Liver (tissue), 3 donors: ENCODE measurements around the gene SETD7.

ENCODE experiments used
- GABPA ChIP-seq, 2 donors: IDR thresholded peaks in 1 of 2; conservative IDR thresholded peaks in 1 of 2; 2 replicates each; pipeline ENCODE4 v1.6.1; 2016; ENCODE audit warnings: antibody characterized with exemption in 2 of 2, mild to moderate bottlenecking in 1 of 2, moderate library complexity in 1 of 2
- JUND ChIP-seq, 2 donors: IDR thresholded peaks; 2 replicates each; pipeline ENCODE4 v1.6.1; 2016; ENCODE audit warnings: antibody characterized with exemption in 2 of 2
- RAD21 ChIP-seq, 2 donors: IDR thresholded peaks; 2 replicates each; pipeline ENCODE4 v1.6.1; 2016; ENCODE audit warnings: antibody characterized with exemption in 2 of 2, mild to moderate bottlenecking in 2 of 2
- RXRA ChIP-seq, 2 donors: IDR thresholded peaks; 2 replicates each; pipeline ENCODE4 v1.6.1; 2017 to 2018; ENCODE audit warnings: antibody characterized with exemption in 2 of 2, mild to moderate bottlenecking in 1 of 2
- TF ChIP-seq, protein P1 (sequence below): IDR thresholded peaks from 2 replicates; pipeline ENCODE4 v1.6.1; 2016; ENCODE audit warnings: antibody characterized with exemption
- TF ChIP-seq, protein P2 (sequence below): fragments of 150-350 bp; IDR thresholded peaks from 2 replicates; pipeline ENCODE4 v1.5.1; 2017; ENCODE audit warnings: improper control_type of control experiment, low read depth, low read length; ENCODE audit not compliant: missing input control
- TF ChIP-seq, protein P3 (sequence below): IDR thresholded peaks from 2 replicates; pipeline ENCODE4 v1.6.1; 2016; ENCODE audit warnings: antibody characterized with exemption
- TF ChIP-seq, protein P4 (sequence below): IDR thresholded peaks from 2 replicates; pipeline ENCODE4 v1.6.1; 2016; ENCODE audit warnings: antibody characterized with exemption, mild to moderate bottlenecking
- donor health status: healthy.
- donor health status: healthy.

DNA sequence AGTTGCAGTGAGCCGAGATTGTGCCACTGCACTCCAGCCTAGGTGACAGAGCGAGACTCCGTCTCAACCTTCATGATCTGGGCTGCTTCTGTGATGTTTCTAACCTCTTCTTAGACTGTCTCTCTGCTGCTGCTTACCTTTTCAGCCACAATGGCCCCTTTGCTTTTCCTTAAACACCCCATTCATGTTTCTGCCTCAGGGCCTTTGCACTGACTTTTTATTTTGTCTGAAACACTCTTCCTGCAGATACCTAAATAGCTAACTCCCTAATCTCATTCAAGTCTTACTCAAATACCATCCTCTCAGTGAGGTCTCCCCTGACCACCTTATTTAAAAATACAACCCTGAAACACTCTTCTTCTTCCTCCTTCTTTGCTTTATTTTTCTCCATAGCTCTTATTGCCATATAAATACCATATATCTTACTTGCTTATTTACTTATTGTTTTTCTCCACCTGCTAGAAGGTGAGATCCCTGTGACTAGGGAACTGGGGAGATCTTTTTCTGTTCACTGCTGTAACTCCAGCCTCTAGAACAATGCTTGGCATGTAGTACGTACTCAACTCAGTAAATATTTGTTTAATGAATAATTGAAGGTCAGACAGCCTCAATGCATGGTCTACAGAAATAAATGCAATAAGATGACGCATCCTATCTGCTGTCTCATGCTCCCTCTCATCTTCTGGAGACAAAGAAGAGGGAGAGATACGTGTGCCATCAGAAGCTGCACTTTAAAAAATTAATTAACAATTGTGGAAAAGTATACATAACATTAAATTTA is 43.8 kb upstream of the SETD7 start:
- TF ChIP-seq, protein P1, sequence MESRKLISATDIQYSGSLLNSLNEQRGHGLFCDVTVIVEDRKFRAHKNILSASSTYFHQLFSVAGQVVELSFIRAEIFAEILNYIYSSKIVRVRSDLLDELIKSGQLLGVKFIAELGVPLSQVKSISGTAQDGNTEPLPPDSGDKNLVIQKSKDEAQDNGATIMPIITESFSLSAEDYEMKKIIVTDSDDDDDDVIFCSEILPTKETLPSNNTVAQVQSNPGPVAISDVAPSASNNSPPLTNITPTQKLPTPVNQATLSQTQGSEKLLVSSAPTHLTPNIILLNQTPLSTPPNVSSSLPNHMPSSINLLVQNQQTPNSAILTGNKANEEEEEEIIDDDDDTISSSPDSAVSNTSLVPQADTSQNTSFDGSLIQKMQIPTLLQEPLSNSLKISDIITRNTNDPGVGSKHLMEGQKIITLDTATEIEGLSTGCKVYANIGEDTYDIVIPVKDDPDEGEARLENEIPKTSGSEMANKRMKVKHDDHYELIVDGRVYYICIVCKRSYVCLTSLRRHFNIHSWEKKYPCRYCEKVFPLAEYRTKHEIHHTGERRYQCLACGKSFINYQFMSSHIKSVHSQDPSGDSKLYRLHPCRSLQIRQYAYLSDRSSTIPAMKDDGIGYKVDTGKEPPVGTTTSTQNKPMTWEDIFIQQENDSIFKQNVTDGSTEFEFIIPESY, result no peak
- TF ChIP-seq, protein P2, sequence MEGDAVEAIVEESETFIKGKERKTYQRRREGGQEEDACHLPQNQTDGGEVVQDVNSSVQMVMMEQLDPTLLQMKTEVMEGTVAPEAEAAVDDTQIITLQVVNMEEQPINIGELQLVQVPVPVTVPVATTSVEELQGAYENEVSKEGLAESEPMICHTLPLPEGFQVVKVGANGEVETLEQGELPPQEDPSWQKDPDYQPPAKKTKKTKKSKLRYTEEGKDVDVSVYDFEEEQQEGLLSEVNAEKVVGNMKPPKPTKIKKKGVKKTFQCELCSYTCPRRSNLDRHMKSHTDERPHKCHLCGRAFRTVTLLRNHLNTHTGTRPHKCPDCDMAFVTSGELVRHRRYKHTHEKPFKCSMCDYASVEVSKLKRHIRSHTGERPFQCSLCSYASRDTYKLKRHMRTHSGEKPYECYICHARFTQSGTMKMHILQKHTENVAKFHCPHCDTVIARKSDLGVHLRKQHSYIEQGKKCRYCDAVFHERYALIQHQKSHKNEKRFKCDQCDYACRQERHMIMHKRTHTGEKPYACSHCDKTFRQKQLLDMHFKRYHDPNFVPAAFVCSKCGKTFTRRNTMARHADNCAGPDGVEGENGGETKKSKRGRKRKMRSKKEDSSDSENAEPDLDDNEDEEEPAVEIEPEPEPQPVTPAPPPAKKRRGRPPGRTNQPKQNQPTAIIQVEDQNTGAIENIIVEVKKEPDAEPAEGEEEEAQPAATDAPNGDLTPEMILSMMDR, result no peak
- TF ChIP-seq RAD21 (IDR thresholded peaks at IDR 0.05), result no peak
- TF ChIP-seq GABPA (IDR thresholded peaks at IDR 0.05 in 1 of 2, conservative IDR thresholded peaks at IDR 0.05 in 1 of 2), result no peak
- TF ChIP-seq, protein P3, sequence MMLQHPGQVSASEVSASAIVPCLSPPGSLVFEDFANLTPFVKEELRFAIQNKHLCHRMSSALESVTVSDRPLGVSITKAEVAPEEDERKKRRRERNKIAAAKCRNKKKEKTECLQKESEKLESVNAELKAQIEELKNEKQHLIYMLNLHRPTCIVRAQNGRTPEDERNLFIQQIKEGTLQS, result no peak
- TF ChIP-seq, protein P4, sequence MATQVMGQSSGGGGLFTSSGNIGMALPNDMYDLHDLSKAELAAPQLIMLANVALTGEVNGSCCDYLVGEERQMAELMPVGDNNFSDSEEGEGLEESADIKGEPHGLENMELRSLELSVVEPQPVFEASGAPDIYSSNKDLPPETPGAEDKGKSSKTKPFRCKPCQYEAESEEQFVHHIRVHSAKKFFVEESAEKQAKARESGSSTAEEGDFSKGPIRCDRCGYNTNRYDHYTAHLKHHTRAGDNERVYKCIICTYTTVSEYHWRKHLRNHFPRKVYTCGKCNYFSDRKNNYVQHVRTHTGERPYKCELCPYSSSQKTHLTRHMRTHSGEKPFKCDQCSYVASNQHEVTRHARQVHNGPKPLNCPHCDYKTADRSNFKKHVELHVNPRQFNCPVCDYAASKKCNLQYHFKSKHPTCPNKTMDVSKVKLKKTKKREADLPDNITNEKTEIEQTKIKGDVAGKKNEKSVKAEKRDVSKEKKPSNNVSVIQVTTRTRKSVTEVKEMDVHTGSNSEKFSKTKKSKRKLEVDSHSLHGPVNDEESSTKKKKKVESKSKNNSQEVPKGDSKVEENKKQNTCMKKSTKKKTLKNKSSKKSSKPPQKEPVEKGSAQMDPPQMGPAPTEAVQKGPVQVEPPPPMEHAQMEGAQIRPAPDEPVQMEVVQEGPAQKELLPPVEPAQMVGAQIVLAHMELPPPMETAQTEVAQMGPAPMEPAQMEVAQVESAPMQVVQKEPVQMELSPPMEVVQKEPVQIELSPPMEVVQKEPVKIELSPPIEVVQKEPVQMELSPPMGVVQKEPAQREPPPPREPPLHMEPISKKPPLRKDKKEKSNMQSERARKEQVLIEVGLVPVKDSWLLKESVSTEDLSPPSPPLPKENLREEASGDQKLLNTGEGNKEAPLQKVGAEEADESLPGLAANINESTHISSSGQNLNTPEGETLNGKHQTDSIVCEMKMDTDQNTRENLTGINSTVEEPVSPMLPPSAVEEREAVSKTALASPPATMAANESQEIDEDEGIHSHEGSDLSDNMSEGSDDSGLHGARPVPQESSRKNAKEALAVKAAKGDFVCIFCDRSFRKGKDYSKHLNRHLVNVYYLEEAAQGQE, result no peak
- no peak for TF ChIP-seq JUND (IDR thresholded peaks at IDR 0.05)
- TF ChIP-seq RXRA (IDR thresholded peaks at IDR 0.05), result no peak
